Dermis microvascular lymphatic vessel endothelial cell (primary cell): ENCODE data around the gene NRROS. TPM values are rescaled to one million over a fixed set of nuclear protein-coding genes. Genes with fewer than 3 reads are reported as not detected.

ENCODE experiments used
- DNase-seq, 2 donors: peaks; one replicate each; pipeline versions ENCODE4 v3.0.0 to v3.0.0-alpha.2; 2010; ENCODE audit warnings: low read depth in 2 of 2
- total RNA-seq: library from RNA; depleted of rRNA; stranded (reverse); fragments of >200 nt; gene quantifications from 2 replicates; pipeline ENCODE4 v1.2.1, GENCODE V29; 2014

The NRROS gene
- total RNA-seq, 1 donor from 2014 or later, result 6.3 TPM

DNA sequence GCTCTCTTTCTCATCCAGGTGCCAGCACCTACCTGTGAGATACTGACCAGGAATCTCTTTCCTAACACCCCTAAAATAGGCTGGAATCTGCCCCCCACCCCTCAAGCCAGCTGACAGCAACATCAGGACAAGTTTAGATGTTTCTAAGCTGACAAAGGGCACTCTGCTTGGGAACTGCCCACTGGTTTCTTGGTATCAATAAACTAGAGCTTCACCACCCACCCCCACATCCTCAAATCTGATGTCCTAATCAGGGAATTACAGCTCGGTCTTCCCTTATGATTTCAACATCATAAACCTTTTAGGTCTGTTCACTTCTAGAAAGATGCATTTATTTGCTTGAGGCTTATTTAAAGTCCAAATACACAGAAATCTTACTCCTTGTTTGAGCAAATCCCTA, 37.9 kb downstream of the NRROS start:
- DNase-seq, result no peak

DNA sequence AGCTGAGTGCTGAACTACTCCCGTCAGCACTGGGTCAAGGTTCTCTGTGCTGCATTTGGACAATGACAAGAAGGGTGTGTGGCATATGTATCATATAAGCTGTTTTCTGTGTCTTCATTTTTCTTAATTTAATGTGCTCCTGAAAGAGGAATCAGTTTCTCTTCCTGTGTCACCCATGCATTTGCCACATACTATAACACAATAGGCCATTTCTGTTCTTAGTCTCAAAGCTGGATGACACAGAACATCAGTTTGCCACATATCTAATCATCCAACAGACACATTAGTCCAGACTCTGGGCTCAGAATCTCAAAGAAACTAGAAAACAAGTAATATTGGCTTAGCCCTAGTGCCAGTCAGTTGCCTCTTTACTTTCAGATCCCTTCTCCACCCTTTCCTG, 38.4 kb downstream of the NRROS start:
- no peak for DNase-seq

DNA sequence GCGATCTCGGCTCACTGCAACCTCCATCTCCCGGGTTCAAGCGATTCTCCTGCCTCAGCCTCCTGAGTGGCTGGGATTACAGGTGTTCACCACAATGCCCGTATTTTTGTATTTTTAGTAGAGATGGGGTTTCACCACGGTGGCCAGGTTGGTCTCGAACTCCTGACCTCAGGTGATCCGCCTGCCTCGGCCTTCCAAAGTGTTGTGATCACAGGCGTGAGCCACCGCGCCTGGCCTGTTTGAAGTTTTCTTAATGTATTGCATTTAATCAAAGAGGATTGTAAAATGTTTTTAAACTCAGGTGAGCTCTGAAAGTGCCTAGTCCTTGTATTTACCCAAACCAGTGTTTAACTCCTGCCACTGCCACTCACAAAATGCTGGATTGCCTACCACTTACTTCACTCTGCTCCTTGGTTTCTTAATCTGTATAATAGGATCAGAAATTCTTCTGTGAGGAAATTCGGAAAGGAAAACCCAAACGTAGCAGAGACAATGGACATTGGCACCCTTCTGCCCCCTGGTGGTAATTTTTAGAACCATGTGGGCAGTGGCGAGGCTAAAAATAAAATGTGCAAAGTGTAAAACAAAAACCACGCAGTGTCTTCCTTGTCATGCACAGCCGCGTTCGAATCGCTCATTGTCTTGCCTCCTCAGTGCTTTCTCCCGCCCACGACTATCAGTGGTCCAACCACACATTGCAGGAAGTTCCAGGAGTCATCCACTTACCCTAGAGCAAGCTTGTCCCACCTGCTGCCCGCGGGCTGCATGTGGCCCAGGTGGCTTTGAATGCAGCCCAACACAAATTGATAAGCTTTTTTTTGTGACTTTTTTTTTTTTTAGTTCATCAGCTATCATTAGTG, 45.3 kb downstream of the NRROS start:
- DNase-seq, result peak; percentile 43 to 57

DNA sequence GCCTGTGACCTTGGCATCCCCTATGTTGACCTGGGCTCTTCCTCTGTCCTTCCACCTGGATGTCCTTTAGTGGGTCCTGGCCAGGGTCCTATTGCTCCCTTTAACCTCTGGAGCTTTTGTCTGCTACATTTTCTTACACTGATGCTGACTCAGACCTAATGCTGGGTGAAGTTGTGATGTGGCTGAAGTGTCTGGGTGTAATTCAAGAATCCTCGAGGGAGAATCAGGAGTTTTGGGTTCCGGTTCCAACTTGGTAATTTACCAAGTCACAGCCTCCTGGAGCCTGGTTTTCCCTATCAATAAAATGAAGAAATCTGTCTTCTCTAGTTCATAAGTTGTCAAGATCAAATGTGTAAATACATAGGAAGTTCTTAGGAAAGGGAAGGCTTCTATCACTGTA, 46.9 kb downstream of the NRROS start:
- DNase-seq, result no peak

DNA sequence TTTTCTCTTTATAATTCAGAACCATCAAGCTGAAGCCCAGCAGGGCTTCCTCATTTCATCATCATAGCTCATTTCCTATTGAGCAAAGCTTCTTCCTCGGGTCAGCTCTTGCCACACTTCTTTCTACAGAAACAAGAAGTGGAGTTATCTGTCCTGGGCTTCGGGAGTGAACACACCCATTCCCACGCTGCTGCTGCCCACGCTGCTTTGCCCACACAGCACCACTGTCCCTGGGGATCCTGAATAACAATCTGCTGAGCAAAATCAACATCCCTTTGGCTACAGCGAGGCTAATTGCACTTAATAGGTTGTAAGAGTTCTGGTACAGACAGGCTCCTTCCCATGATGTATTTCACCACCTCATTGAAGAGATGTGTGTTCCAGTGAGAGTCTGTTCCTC, 48.9 kb downstream of the NRROS start:
- peak; percentile 73 to 84 for DNase-seq

DNA sequence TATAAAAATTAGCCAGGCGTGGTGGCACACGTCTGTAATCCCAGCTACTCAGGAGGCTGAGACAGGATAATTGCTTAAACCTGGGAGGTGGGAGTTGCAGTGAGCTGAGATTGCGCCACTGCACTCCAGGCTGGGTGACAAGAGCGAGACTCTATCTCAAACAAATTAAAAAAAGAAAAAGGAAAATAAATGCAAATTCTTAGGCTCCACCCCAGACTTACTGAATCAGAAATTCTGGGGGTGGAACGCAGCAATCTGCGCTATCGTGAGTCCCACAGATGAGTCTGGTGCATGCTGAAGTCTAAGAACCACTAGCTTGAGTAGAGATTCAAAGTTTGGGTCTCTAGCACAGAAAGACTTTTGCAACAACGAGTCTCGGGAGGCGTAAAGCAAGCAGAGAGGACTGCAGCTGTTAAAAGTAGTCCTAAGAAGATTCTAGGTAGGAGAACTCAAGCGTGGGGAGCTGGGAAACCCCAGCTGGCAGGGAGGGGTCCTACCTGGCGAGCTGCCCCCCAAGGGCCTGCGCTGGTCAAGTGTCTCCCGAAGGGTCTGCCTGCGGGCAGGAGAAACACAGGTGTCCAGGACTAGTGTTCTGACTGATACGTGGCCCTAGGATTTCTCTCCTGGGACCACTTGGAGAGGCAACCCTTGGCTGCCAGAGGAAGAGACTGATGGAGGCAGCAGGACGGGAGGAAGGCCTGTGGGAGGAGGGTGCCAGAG, 50.6 kb downstream of the NRROS start:
- DNase-seq, result no peak

DNA sequence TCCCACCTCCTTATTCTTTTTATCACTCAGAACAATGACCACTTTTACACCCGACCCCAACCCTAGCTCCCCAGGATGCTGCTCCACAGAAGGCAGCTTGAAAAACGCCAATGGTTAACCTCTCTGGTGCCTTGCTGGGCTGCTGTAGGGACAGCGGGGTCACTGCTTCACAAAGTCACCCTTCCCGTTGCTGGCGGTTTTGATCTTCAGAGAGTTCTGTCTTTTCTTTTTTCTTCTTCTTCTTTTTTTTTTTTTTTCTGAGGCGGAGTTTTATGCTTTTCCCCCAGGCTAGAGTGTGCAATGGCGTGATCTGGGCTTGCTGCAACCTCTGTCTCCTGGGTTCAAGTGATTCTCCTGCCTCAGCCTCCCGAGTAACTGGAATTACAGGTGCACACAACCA, 51.9 kb downstream of the NRROS start:
- DNase-seq, result no peak

DNA sequence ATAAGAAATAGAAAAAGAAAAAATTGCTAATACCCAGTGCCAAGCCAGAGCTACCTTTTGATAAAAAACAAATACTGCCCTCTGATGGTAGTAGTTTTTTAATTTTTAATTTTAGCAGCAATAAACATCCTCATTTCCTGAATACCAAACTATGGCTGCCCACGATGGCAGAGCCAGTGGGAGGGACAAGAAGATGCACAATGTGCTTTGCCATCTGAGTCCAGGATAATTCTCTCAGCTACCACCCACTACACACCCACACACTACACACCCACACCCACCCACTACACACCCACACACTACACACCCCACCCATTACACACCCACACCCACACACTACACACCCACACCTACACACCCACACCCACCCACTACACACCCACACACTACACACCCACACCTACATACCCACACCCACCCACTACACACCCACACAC, 54.7 kb downstream of the NRROS start:
- DNase-seq, result no peak

DNA sequence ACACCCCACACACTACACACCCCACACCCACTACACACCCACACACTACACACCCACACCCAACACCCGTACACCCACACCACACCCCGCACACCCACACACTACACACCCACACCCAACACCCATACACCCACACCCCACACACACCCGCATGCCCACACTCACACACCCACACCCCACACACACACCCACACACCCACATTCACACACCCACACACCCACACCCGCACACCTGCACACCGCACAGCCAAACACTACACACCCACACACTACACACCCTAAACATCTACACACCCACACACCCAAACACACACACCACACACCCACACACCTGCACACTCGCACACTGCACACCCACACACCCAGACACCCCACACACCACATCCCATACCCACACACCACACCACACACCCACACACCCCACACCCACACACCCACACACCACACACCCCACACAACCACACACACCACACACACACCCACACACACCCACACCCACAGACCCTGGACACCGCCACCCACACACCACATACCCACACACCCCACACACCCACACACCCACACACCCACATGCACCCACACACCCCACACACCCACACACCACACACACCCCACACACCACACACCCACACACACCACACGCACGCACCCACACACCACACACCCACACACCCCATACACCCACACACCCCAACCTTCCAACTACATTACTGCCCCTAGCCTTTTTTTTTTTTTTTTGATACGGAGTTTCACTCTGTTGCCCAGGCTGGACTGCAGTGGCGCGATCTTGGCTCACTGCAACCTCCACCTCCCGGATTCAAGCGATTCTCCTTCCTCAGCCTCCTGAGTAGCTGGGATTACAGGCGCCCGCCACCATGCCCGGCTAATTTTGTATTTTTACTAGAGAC, 55.7 kb downstream of the NRROS start:
- no peak for DNase-seq

DNA sequence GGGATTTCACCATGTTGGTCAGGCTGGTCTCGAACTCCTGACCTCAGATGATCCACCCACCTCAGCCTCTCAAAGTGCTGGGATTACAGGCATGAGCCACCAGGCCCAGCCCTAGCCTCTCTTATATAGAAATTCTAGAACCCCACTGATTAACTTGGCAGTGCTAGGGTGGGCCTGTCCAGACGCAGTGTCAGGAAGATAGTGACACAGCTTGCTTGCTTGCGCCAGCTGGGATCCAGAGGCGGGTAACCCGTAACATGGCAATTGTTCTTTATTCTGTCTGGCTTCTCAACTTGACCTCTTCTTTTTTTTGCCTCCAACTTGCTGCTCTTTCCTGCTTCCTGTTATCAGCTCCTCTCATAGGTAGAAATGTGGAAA, 56.3 kb downstream of the NRROS start:
- no peak for DNase-seq

DNA sequence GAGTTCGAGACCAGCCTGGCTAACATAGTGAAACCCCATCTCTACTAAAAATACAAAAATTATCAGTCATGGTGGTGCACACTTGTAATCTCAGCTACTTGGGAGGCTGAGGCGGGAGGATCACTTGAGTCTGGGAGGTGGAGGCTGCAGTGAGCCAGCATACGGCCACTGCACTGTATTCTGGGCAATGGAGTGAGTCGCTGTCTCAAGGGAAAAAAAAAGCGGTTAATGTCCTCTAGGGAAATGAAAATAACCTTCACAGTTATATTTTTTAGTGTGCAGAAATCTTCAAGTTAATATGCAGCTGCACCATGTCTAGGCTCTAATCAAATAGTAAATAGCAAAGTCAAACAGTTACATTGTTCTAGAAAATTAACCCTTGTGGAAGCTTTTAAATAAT, 57.8 kb downstream of the NRROS start:
- DNase-seq, result no peak

DNA sequence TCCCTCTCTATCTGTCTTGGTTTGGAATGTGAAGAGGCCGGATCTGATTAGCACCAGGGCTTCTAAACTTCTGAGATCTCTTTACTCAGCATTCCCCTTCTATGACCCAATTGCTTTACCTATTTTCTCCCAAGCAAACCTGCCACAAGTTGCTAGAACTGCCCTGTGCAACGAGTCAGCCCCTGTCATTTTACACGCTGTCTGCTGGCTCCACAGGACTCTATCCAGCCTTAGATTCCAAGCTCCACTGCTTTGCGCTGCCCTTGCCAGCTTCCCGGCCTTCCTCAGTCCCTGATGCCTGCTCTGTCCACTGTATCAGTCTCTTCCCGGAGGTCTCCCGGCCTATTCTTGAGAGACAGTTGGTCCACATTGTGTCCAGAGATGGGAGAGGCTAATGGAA, 60.3 kb downstream of the NRROS start:
- DNase-seq, result no peak

DNA sequence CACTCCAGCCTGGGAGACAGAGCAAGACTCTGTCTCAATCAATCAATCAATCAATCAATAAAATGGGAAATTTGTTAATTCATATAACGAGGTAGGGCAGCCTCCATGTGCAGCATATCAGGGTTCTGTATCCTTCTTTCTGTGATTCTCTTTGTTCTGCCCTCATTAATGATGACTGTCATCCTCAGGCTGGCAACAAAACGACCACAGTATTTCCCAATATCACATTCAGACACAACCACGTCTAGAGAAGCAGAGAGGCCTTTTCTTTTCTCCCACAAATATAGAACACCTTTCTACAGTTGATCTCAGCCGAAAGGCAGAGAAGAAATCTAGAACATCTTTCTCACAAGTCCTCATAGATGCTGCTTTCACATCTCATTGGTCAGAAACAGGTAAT, 61.3 kb downstream of the NRROS start:
- no peak for DNase-seq

DNA sequence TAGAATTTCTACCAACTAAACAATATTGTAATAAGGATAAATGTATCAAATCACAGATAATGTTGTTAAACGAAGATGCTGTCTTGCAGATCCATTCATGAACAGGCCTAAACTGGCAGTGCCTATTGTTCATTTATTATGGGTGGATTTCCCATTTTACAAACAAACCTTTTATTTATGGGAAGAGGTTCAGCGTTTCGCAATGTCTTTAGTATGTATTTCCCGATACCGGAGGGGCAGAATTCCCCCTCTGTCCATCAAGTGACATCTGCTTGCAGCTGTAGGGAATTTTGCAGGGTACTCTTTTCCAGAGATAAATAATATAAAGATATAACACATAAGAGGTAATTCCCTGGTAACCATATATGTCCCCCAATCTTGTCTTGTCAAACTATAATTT, 66.8 kb downstream of the NRROS start:
- DNase-seq, result no peak

DNA sequence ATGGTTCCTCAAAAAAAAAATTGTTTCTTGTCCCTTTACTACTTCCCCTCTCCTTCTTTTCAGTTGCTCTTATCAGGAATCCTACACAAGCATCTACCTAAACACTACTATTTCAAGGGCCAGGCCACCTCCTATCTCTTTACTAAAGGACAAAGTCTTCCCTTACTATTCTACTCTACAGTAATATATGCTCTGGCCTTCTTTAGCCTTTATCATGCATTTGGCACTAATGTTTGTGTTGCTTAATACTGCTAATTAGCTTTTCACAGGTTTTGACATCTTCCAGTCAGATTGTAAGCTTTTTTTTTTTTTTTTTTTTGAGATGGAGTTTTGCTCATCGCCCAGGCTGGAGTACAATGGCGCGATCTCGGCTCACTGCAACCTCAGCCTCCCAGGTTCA, 67.2 kb downstream of the NRROS start:
- DNase-seq, result no peak

DNA sequence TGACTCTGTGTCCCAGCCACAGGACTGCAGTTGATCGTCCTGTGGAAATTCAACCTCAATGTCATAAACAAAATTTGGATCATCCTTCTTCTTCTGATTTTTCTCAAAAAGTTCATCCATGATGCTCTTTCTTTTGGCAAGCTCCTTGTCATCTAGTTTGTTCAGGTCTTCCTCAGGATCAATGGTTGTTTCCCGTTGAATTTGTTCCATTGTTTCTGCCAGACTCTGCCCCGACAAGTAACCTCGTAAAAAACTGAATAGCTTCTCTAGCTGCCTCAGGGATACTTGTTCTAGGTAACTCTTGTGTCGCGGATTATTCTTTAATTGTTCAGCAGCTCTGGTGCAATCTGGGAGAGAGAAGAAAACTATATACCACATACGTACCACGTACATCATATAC, 68.1 kb downstream of the NRROS start:
- peak; percentile 60 to 75 for DNase-seq

DNA sequence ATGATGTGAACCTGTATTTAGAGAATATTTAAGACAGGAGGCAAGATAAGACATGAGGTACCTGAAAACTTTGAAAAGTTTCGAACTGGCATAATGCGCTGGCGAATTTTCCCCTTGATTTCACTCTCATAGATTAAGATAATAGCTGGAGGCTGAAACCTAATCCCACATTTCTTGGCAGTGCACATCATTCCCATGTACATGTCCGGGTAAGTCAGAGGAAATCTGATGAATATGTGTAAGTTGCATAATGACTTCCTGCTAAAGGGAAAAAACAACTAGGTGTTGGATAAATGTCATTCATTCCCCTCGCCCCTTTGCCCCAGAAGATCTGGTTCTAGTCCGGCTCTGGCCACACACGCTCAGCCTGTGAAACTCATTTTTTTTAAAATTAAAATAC, 69.0 kb downstream of the NRROS start:
- peak; percentile 78 to 84 for DNase-seq

Other genes with a start within 250 kb of the NRROS start
- 17.1 and 18.2 TPM in 2 replicates for gene UBXN7, start 207.3 kb upstream of the NRROS start, total RNA-seq
- gene RNF168, start 135.9 kb upstream of the NRROS start, total RNA-seq, result 19.5 and 21.2 TPM in 2 replicates
- not detected in 2 replicates for gene SMCO1, start 124.3 kb upstream of the NRROS start, total RNA-seq
- 6.3 and 6.8 TPM in 2 replicates for gene WDR53, start 71.1 kb upstream of the NRROS start, total RNA-seq
- gene FBXO45, start 71.0 kb upstream of the NRROS start, total RNA-seq, result 12.6 and 14.3 TPM in 2 replicates
- 5.6 and 6.6 TPM in 2 replicates for gene CEP19, start 72.6 kb downstream of the NRROS start, total RNA-seq
- gene PIGX, start 72.7 kb downstream of the NRROS start, total RNA-seq, result 29.4 and 31.0 TPM in 2 replicates
- gene PAK2, start 100.2 kb downstream of the NRROS start, total RNA-seq, result 50.3 and 118 TPM in 2 replicates
- gene SENP5, start 228.2 kb downstream of the NRROS start, total RNA-seq, result 31.2 and 36.2 TPM in 2 replicates